PFSK-1 (cell line): ENCODE results near the gene SYNE1.

Source experiments
- FOXP2 ChIP-seq: optimal IDR thresholded peaks from 2 replicates; pipeline ENCODE3; 2011; ENCODE audit warnings: borderline replicate concordance, control low read depth, inconsistent platforms; ENCODE audit not compliant: insufficient read depth; ENCODE audit errors: extremely low read length, extremely low read depth
- POLR2AphosphoS5 ChIP-seq: IDR thresholded peaks from 2 replicates; pipeline ENCODE4 v1.6.1; 2012; ENCODE audit warnings: low read depth, mild to moderate bottlenecking, control low read depth, low read length, moderate library complexity
- REST ChIP-seq, 2 experiments: IDR thresholded peaks; 2 replicates each; pipeline versions ENCODE4 v1.6.1 to v1.8.0; 2011 to 2012; ENCODE audit warnings: low read depth in 2 of 2, low read length in 2 of 2, control low read depth in 1 of 2, inconsistent platforms in 1 of 2, mild to moderate bottlenecking in 1 of 2, moderate library complexity in 1 of 2; ENCODE audit not compliant: insufficient read depth in 1 of 2
- SIN3A ChIP-seq: IDR thresholded peaks from 2 replicates; pipeline ENCODE4 v1.6.1; 2012; ENCODE audit warnings: mild to moderate bottlenecking, low read length, moderate library complexity, borderline replicate concordance; ENCODE audit not compliant: insufficient read depth
- TAF1 ChIP-seq: IDR thresholded peaks from 2 replicates; pipeline ENCODE4 v1.6.1; 2012; ENCODE audit warnings: low read length, control low read depth, borderline replicate concordance; ENCODE audit not compliant: insufficient read depth

GRCh38 chr6:152356016-152356415, 281.1 kb downstream of the SYNE1 start:
- TF ChIP-seq POLR2AphosphoS5 (no peak), TAF1 (no peak), REST (IDR thresholded peaks at IDR 0.05; ENCODE audit: insufficient read depth in 1 of 2, low read depth in 2 of 2, low read length in 2 of 2) (no peak), SIN3A (no peak), FOXP2 (no peak)
